HEK293 (cell line): Measurements from ENCODE around the gene NIPAL3.

Experiments
- CTCF ChIP-seq: fragments of 450-650 bp; formaldehyde crosslinking; IDR thresholded peaks from 2 replicates; pipeline ENCODE4 v1.5.1; 2016; ENCODE audit warnings: missing biosample characterization, missing genetic modification characterization
- REST ChIP-seq: fragments of 450-650 bp; formaldehyde crosslinking; IDR thresholded peaks from 2 replicates; pipeline ENCODE4 v1.5.1; 2016; ENCODE audit warnings: missing biosample characterization, missing genetic modification characterization
- SETDB1 ChIP-seq: IDR thresholded peaks from one replicate; pipeline ENCODE4 v1.6.1; 2017; ENCODE audit warnings: mild to moderate bottlenecking, low read length, moderate library complexity, mixed read lengths; ENCODE audit not compliant: insufficient read length
- YY2 ChIP-seq: fragments of 450-650 bp; formaldehyde crosslinking; IDR thresholded peaks from 2 replicates; pipeline ENCODE4 v1.5.1; 2016; ENCODE audit warnings: missing biosample characterization, missing genetic modification characterization
- ZNF580 ChIP-seq: fragments of 450-650 bp; formaldehyde crosslinking; IDR thresholded peaks from 2 replicates; pipeline ENCODE4 v1.5.1; 2016; ENCODE audit warnings: missing biosample characterization, missing genetic modification characterization
- ZNF629 ChIP-seq: fragments of 450-650 bp; formaldehyde crosslinking; IDR thresholded peaks from 2 replicates; pipeline ENCODE4 v1.5.1; 2017; ENCODE audit warnings: missing biosample characterization, missing genetic modification characterization
- ZNF654 ChIP-seq: fragments of 450-650 bp; formaldehyde crosslinking; IDR thresholded peaks from 2 replicates; pipeline ENCODE4 v1.5.1; 2016; ENCODE audit warnings: low read depth, missing biosample characterization, missing genetic modification characterization
- ZNF660 ChIP-seq: fragments of 450-650 bp; IDR thresholded peaks from 2 replicates; pipeline ENCODE4 v1.5.1; 2018; ENCODE audit warnings: missing biosample characterization, mild to moderate bottlenecking, missing genetic modification characterization

GRCh38 chr1:24387636-24388175, 27.9 kb upstream of the NIPAL3 start:
- TF ChIP-seq ZNF580 (no peak), CTCF (tag by site-specific recombination) (no peak), YY2 (tag by site-specific recombination) (no peak), ZNF660 (tag by site-specific recombination) (no peak), ZNF629 (tag by site-specific recombination) (no peak), SETDB1 (no peak), ZNF654 (no peak), REST (tag by site-specific recombination) (no peak)
